Brain microvascular endothelial cell (primary cell): ENCODE measurements around the gene KIAA1210.

Source experiments
- DNase-seq: peaks from one replicate; pipeline ENCODE4 v3.0.0-alpha.2; 2020
- H3K27ac ChIP-seq: fragments of 250-450 bp; sonication (Bioruptor Pico); 2 replicates; pipeline ENCODE4 v1.5.1; 2020; ENCODE audit warnings: mild to moderate bottlenecking, moderate library complexity
- H3K27me3 ChIP-seq: fragments of 250-450 bp; sonication (Bioruptor Pico); replicated peaks from 2 replicates; pipeline ENCODE4 v1.5.1; 2020; ENCODE audit warnings: mild to moderate bottlenecking
- H3K36me3 ChIP-seq: fragments of 250-450 bp; sonication (Bioruptor Pico); replicated peaks from 2 replicates; pipeline ENCODE4 v1.5.1; 2020; ENCODE audit warnings: mild to moderate bottlenecking
- H3K4me3 ChIP-seq: 2 replicates; pipeline ENCODE4 v1.5.1; 2011; ENCODE audit warnings: low read depth, mild to moderate bottlenecking, control low read depth, low read length, moderate library complexity
- CTCF ChIP-seq: IDR thresholded peaks from 2 replicates; pipeline ENCODE4 v1.5.1; 2011; ENCODE audit warnings: low read depth, mild to moderate bottlenecking, moderate library complexity, low read length, control low read depth, inconsistent platforms; ENCODE audit errors: missing control alignments
- in situ Hi-C: cut with HindIII; loops from 2 replicates; pipeline ENCODE4 v1.10.0; 2017; ENCODE audit warnings: low sequenced_read_pairs, low pct_ligation_motif_present

Gene KIAA1210

GRCh38 chrX:119089619-119090018 lies 38.0 kb downstream of the KIAA1210 start:
- in situ Hi-C loops, result no loop called here
- Histone ChIP-seq H3K27me3 (no peaks in the 10 kb centered on the region), H3K36me3 (no peaks in the 10 kb centered on the region), H3K4me3 (no peak overlapping the region), H3K27ac (no peak overlapping the region)
- TF ChIP-seq CTCF, result no peak
- DNase-seq, result no peak

DNA sequence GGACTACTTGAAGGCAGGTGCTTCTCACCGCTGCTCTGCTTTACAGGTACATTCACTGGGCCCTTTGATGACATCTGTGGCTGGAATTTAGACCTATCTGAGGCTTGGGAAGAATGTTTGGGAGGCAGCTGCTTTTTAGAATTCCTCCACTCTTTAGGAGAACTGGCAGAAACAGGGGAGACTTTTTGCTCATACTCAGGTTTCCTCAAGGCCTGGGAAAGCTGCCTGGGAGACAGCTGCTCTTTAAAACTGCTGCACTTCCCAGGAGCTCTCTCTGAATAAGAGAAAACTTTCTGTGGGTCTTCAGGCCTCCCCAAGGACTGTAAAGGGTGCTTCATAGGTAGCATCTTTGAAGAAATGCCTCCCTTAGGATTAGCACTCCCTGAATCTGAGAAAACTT lies 40.5 kb downstream of the KIAA1210 start:
- no peak overlapping the region for H3K27ac ChIP-seq
- H3K4me3 ChIP-seq, result no peak overlapping the region
- H3K27me3 ChIP-seq, result no peaks in the 10 kb centered on the region
- DNase-seq, result no peak
- no peaks in the 10 kb centered on the region for H3K36me3 ChIP-seq
- in situ Hi-C loops, result no loop called here
- TF ChIP-seq CTCF, result no peak

- Histone ChIP-seq H3K36me3 (no peaks in the 10 kb centered on the region), H3K27ac (no peak overlapping the region), H3K4me3 (no peak overlapping the region), H3K27me3 (no peaks in the 10 kb centered on the region)
- DNase-seq, result no peak
- in situ Hi-C loops, result no loop called here
- TF ChIP-seq CTCF, result no peak
These were observed 42.8 kb downstream of the KIAA1210 start for GRCh38 chrX:119084766-119085165.

- Histone ChIP-seq H3K27ac (no peak overlapping the region), H3K36me3 (no peaks in the 10 kb centered on the region), H3K4me3 (no peak overlapping the region), H3K27me3 (no peaks in the 10 kb centered on the region)
- TF ChIP-seq CTCF, result no peak
- no peak for DNase-seq
- in situ Hi-C loops, result no loop called here
These were observed 45.3 kb downstream of the KIAA1210 start for GRCh38 chrX:119082278-119082677.

- Histone ChIP-seq H3K27me3 (no peaks in the 10 kb centered on the region), H3K36me3 (no peaks in the 10 kb centered on the region), H3K4me3 (no peak overlapping the region), H3K27ac (no peak overlapping the region)
- no peak for TF ChIP-seq CTCF
- DNase-seq, result no peak
- in situ Hi-C loops, result no loop called here
These were observed 52.2 kb downstream of the KIAA1210 start for GRCh38 chrX:119075270-119076025.

DNA sequence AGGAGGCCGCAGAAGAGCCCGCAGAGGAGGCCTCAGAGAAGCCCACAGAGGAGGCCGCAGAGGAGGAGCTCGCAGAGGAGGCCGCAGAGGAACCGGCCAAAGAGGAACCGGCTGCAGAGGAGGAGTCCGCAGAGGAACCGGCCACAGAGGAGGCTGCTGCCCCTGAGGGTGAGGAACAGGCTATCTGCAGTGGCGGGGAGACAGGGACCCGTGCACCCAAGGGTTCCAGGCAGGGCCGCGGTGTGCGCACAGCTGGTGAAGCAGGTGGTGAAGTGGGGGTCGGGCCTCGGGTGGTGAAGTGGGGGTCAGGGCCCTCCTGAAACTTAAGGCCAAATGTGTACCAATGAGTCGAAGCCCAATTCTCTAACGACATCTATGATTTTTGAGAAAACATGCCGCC lies 53.7 kb downstream of the KIAA1210 start:
- DNase-seq, result no peak
- H3K4me3 ChIP-seq, result no peak overlapping the region
- no peaks in the 10 kb centered on the region for H3K27me3 ChIP-seq
- no peaks in the 10 kb centered on the region for H3K36me3 ChIP-seq
- H3K27ac ChIP-seq, result no peak overlapping the region
- no peak for TF ChIP-seq CTCF
- in situ Hi-C loops, result no loop called here
